GM21515 (cell line): ENCODE data around the gene DOLPP1.
A peak's percentile ranks its signal among the peaks of the same experiment; 100 is the strongest.
"Not testable (repeated sequence)": the region's sequence is repeated elsewhere in the genome, so short reads cannot be mapped to it uniquely, and the experiment has no call there.

Experiments used
- ATAC-seq: cut with Tn5 transposase; IDR thresholded peaks from one replicate; pipeline ENCODE4 v1.9.1; 2021; ENCODE audit not compliant: unreplicated experiment

The DOLPP1 gene

GRCh38 chr9:129109952-129110739 lies 29.2 kb downstream of the DOLPP1 start:
- peak; percentile 7 for ATAC-seq

DNA sequence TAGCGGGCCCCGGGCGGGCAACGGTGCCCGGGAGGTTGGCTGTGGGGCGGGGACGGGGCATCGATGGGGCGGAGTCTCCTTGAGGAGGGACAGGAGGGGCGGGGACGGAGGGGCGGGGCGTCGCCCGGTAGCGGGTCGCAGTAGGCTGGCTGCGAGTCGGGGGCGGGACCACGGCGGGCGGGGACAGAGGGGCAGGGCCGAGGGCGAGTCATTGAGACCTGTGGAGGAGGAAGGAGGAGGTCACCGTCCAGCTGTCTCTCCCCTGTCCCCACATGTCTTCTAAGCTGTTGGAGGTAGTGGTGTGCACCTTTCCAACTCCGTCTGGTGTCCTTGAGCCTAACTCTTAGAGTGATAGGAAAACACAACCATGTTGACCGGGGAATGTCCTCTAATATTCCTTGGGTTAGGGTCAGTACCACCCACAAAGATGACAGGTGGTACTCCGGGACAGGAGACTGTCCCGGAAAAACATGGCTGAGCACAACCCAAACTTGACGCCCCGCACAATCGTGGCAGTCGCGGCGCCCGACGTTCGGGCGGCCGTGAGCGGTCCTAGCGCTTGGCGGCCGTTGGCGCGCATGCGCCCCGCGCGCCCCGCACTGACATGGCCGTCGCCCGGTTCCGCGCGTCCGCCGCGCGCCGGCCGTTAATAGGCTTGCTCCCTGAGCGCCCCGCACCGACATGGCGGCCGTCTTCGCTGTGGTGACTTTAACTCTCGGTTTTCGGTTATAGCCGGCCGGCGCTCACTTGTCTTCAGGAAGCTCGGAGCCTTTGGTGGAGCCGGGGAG lies 30.0 kb downstream of the DOLPP1 start, which contains the start of the genes CRAT and PTPA:
Gene CRAT, minus strand, starts transcription at position 54 of the 788 bp plus-strand sequence. CDS start 284 bp downstream, outside the sequence.
Gene PTPA, plus strand, starts transcription at position 676 of the 788 bp plus-strand sequence. CDS start 186 bp downstream, outside the sequence.
- peak; percentile 68 for ATAC-seq

DNA sequence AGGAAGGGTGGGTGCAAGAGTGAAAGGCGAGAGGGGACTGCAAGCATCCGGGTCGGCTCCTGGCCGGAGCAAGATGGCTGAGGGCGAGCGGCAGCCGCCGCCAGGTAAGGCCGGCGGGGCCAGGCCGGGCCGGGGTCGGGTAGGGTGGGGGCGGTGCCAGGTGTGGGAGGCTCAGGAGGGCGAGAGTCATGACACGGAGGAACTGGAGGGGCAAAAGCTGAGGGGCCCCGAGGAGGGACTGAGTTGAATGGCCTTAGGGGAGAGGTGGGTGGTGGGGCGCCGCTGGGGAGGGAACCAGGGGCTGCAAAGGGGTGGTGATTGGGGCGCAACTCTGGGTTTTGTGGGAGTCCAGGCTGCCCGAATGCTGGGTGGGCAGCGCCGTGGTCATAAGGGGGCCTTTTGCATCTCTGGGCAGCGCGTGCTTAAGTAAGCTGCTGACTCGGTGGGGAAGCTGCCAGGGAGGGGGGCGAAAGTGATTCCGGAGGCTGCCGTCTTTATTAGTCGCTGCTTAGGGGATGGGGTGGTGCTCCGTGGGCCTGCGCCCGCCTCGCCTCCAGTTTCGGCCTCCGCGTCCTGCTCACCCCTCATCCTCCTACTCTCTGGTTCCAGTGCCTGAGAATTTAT lies 30.7 kb downstream of the DOLPP1 start:
- ATAC-seq, result no peak

DNA sequence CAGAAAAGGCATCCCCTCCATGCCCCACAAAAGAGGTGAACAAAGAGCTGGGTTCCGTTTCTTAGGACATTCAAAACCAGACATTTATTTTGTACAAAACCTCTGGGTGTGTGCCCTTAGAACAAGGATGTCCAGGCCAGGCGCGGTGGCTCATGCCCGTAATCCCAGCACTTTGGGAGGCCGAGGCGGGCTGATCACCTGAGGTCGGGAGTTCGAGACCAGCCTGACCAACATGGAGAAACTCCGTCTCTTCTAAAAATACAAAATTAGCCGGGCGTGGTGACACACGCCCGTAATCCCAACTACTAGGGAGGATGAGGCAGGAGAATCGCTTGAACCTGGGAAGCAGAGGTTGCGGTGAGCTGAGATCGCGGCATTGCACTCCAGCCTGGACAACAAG lies 31.6 kb downstream of the DOLPP1 start:
- not testable (repeated sequence) for ATAC-seq

DNA sequence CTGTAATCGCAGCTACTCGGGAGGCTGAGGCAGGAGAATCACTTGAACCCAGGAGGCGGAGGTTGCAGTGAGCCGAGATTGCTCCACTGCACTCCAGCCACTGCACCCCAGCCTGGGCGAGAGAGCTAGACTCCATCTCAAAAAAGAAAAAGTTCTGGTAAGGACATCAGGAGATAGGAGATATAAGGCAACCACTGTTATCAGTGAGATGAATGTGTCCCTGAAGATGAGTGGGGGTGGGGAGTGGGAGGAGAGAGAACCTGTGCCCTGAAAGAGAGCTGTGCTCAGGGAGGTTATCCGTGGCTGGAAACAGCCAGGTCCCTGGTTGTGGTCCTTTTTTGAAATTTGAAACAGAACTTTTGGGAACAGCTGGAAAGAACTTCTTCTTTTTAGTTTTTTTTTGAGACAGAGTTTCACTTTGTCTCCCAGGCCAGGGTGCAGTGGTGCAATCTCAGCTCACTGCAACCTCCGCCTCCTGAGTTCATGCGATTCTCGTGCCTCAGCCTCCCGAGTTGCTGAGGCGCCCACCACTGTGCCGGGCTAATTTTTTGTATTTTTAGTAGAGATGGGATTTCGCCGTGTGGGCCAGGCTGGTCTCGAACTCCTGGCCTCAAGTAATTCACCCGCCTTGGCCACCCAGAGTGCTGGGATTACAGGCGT lies 32.9 kb downstream of the DOLPP1 start:
- no peak for ATAC-seq

- no peak for ATAC-seq
These were observed 37.9 kb downstream of the DOLPP1 start for GRCh38 chr9:129118799-129119198.

DNA sequence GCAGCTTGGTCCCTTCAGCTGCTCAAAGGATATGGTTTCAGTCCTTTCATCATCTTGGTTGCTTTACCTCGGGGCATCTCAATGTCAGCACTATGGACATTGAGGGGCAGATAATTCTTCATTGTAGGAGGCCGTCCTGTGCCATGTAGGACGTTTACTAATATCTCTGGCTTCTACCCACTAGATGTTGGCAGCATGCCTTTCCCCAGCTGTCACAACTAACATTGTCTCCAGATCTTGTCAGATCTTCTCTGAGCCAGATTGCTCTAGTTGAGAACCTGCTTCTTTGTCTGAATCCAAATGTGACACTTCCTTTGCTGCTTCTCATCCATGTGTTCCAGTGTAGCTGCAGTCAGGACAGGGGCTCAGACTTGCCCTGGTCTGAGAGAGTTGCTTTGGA lies 40.6 kb downstream of the DOLPP1 start:
- no peak for ATAC-seq

DNA sequence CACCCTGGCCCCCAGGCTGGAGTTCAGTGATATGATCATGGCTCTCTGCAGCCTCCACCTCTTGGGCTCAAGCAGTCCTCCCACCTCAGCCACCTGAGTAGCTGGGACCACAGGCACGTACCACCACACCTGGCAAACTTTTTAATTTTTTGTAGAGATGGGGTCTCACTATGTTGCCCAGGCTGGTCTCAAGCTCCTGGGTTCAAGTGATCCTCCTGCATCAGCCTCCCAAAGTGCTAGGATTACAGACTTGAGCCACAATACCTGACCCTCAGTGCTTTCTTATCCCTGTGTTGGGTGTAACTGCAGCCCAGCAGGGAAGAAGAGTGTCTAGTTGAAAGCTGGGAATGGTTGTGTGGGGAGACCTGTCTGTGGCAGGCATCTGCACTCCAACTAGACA lies 41.2 kb downstream of the DOLPP1 start:
- no peak for ATAC-seq

DNA sequence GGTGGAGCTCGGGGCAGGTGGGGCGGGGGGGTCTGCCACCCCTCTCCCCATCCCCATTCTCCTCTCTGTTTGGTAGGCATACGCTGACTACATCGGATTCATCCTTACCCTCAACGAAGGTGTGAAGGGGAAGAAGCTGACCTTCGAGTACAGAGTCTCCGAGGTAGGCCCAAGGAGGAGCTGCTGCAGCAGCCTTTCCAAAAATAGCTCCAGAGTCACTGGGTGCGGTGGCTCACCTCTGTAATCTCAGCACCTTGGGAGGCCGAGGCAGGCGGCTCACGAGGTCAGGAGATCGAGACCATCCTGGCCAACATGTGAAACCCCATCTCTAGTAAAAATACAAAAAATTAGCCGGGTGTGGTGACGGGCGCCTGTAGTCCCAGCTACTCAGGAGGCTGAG lies 42.1 kb downstream of the DOLPP1 start:
- ATAC-seq, result not testable (repeated sequence)

GRCh38 chr9:129124506-129125069 lies 43.7 kb downstream of the DOLPP1 start:
- no peak for ATAC-seq

- no peak for ATAC-seq
These were observed 44.6 kb downstream of the DOLPP1 start for GRCh38 chr9:129125478-129125877.

DNA sequence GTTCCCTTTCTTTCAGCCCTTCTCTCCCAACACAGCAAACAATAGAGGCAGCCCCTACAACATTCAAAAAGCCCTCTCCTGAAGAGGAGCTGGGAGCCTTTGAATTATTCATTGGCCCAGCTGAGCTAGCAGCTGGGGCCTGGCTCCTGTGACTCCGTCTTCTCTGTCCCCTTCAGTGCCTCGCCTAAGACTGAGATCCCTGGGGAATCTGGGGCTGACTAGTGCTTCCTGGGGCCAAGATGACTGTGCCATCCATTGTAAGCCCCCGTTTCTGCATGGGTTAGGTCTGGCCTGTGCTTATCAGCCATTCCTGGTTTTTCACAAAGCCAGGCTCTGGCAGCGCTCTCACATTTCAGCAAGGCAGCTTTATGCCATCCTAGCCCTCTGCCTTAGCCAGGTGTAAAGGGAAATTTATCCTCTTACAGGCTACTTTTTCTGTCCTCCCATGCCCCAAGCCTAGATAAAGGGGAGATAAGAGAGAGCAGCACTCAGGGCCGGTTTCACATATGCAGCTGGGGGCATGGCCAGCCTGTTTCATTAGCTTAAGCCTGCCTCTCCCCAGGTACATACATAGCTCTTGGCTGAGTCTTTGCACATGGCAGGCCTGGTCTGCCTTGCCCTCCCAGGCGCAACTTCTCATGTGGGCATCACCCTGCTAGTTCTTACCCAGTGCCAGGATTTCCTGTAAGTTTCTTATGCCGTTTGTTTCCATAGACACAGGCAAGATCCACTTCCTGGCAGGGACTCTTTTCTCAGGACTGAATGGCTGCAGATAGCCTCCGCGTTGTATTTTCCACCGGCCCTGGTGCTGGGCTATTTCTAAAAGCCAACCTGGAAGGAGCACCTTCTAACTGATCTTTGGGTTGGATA lies 46.1 kb downstream of the DOLPP1 start:
- ATAC-seq, result no peak

GRCh38 chr9:129128689-129129088 lies 47.8 kb downstream of the DOLPP1 start:
- no peak for ATAC-seq

- not testable (repeated sequence) for ATAC-seq
These were observed 49.4 kb downstream of the DOLPP1 start for GRCh38 chr9:129130271-129130670.

- no peak for ATAC-seq
These were observed 49.9 kb downstream of the DOLPP1 start for GRCh38 chr9:129130791-129131190.

DNA sequence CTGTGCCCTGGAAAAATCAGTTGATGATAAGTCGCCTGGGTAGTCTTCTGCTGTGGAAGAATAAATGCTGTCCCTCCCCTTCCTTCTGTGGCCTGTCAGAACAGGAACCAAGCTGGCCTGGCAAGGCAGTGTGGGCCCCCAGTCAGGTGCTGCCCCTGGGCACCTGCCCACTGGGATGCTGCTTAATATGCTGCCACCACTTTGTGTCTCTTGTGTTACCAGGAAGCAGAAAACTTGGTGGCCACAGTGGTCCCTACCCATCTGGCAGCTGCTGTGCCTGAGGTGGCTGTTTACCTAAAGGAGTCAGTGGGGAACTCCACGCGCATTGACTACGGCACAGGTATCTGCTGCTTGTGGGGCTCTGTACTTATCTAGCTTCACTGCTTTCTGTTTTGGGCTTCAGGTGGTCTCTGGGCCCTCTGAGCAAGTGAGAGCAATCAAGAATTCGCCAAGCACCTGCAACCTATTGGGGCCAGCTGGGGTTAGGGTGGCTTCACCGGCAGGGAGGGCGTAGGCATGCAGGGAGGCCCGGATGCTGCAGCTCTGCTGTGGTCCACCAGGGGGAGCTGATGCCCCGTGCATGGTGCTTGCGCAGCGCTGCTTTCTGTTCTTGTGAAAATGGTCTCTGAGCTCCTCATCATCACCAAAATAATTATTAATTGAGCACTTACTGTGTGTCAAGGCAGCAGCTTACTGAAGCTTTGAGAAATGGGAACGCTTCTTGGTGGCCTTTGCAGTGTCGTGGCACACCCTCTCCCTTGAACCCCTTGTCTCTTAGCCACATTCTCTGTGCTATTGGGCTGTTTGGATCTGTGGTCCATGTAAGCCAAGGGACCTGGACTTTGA lies 50.6 kb downstream of the DOLPP1 start:
- ATAC-seq, result peak; percentile 51

DNA sequence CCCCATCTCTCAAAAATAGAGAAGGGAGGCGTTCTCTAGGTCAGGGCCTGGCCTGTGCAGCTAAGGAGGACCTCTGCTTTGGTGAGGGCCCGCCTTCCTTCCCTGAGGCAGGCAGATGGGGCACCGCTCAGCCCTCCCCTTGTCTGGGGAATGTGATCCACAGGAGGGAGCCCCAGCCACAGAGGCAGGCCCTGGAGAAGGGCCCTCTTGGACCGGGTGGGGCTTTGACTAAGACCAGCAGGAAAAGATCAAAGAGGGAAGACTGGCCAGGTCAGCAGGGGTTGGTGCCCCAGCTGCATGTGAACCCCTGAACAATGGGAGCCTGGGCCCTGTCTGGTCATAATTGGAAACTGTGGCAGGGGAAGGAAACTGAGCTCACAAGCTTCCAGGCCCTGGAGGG lies 52.2 kb downstream of the DOLPP1 start:
- ATAC-seq, result no peak

- ATAC-seq, result no peak
These were observed 54.6 kb downstream of the DOLPP1 start for GRCh38 chr9:129135476-129135875.
